Psoas muscle (tissue), 8 donors: ENCODE data around the gene PARVB. TPM values are rescaled to one million over a fixed set of nuclear protein-coding genes. Genes with fewer than 3 reads are reported as not detected.

Source experiments
- ATAC-seq, 4 donors: fragments of 200-7000 bp; cut with Tn5 transposase; one replicate each; pipeline ENCODE4 v1.9.1; 2020; ENCODE audit warnings: moderate library complexity in 3 of 4, mild to moderate bottlenecking in 2 of 4
- DNase-seq, 2 donors: peaks; one replicate each; pipeline ENCODE4 v3.0.0-alpha.2; 2020
- H3K27ac ChIP-seq: fragments of 200-600 bp; one replicate; pipeline ENCODE4 v1.8.0; 2022
- H3K27me3 ChIP-seq, 3 donors: fragments of 200-600 bp in 1 of 3; one replicate each; pipeline versions ENCODE4 v1.6.1 to v1.8.0; 2013 to 2022; ENCODE audit warnings: low read length in 2 of 3, mild to moderate bottlenecking in 2 of 3, moderate library complexity in 1 of 3; ENCODE audit not compliant: insufficient read depth in 3 of 3
- H3K36me3 ChIP-seq, 2 donors: fragments of 200-600 bp in 1 of 2; one replicate each; pipeline versions ENCODE4 v1.6.1 to v1.8.0; 2013 to 2022; ENCODE audit warnings: low read depth in 1 of 2, mild to moderate bottlenecking in 1 of 2, moderate library complexity in 1 of 2; ENCODE audit not compliant: insufficient read depth in 1 of 2
- H3K4me1 ChIP-seq: fragments of 200-600 bp; one replicate; pipeline ENCODE4 v1.8.0; 2022
- H3K4me3 ChIP-seq: fragments of 200-600 bp; one replicate; pipeline ENCODE4 v1.8.0; 2022; ENCODE audit warnings: mild to moderate bottlenecking
- H3K9me3 ChIP-seq: fragments of 200-600 bp; one replicate; pipeline ENCODE4 v1.8.0; 2022
- WGBS, 3 donors: extraction: QIAGEN DNeasy Blood & Tissue Kit; methylation state at CpG; one replicate each; pipeline versions ENCODE4 v1.1.6 to v1.1.7; 2013; 5-methylcytosine and 5-hydroxymethylcytosine counted together
- intact Hi-C, 2 donors: fragments of 100-400 bp; cut with DNase I; formaldehyde crosslinking; loops; one replicate each; pipeline versions ENCODE4 v1.11.0 to v1.14.2; 2022
- polyA plus RNA-seq, 3 donors: library from polyadenylated mRNA; stranded (reverse); fragments of 200-250 nt; gene quantifications; one replicate each; pipeline ENCODE4 v1.2.3, GENCODE V29; 2013
- total RNA-seq, 4 donors: library from RNA; stranded (reverse); fragmentation: NEBNext Ultra II Directional in 2 of 4; extraction: Animal tissue kit (Norgen Biotek cat#: 25700) in 2 of 4; gene quantifications; one replicate each; pipeline versions ENCODE4 v1.2.1 to v1.2.4, GENCODE V29; 2021 to 2023
- TF ChIP-seq, protein P1 (sequence below): fragments of 200-600 bp; IDR thresholded peaks from one replicate; pipeline ENCODE4 v1.8.0; 2022; ENCODE audit warnings: antibody characterized with exemption
- donor health status: healthy with polysubstance abuse.
- donor health status: DM: no; HTN: no; CAD: no; lungs with moderate emphysema.
- donor health status: Bipolar disorder and iron deficiency.
- donor health status: healthy.
- donor health status: DM: yes; HTN: yes; CAD: no.
- donor health status: DM: no; HTN: no; CAD: no.
- donor health status: DM: no; HTN: no; CAD: no.
- donor health status: DM: yes; HTN: yes; CAD: no.

Gene PARVB
- total and polyA plus RNA-seq, 7 donors = 84.5 to 172 (median 103) TPM

DNA sequence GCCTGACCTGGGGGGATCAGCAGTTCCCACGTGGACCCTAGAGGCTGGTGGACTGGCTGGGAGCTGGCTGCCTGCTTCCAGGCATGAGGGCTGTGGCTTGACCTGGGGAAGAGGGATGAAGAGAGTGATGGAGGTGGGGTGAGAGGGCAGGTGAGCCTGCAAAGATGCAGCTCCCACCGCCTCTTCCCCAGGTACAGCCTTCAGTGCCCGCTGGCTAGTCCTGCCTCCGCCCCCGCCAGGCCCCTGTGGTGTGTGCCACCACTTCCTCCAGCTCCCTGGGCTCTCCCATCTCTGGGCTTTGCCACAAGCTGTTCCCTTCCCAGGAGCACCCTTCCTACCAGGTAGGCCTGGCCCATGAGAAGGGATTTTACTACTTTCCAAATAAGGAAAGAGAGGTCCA is 175.8 kb downstream of the PARVB start:
- no peaks in the 10 kb centered on the region for H3K9me3 ChIP-seq
- intact Hi-C loops = loop anchor here in 1 of 2 donors (5.0 kb wide), 1 partner anchor 48 kb away; no protein-coding TSS in a partner anchor
- H3K4me1 ChIP-seq = no peaks in the 10 kb centered on the region
- DNase-seq (no peak), ATAC-seq (no peak)
- no peaks in the 10 kb centered on the region for H3K36me3 ChIP-seq
- no peak overlapping the region for H3K4me3 ChIP-seq
- WGBS, 3 donors = 75 to 96% (median 87%) methylated on average over 2 to 5 of the region's 5 CpGs
- H3K27me3 ChIP-seq = peaks cover 0 to 20% (median 3%) of the 10 kb centered on the region in 3 donors
- TF ChIP-seq, protein P1, sequence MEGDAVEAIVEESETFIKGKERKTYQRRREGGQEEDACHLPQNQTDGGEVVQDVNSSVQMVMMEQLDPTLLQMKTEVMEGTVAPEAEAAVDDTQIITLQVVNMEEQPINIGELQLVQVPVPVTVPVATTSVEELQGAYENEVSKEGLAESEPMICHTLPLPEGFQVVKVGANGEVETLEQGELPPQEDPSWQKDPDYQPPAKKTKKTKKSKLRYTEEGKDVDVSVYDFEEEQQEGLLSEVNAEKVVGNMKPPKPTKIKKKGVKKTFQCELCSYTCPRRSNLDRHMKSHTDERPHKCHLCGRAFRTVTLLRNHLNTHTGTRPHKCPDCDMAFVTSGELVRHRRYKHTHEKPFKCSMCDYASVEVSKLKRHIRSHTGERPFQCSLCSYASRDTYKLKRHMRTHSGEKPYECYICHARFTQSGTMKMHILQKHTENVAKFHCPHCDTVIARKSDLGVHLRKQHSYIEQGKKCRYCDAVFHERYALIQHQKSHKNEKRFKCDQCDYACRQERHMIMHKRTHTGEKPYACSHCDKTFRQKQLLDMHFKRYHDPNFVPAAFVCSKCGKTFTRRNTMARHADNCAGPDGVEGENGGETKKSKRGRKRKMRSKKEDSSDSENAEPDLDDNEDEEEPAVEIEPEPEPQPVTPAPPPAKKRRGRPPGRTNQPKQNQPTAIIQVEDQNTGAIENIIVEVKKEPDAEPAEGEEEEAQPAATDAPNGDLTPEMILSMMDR = no peak
- no peak overlapping the region for H3K27ac ChIP-seq

DNA sequence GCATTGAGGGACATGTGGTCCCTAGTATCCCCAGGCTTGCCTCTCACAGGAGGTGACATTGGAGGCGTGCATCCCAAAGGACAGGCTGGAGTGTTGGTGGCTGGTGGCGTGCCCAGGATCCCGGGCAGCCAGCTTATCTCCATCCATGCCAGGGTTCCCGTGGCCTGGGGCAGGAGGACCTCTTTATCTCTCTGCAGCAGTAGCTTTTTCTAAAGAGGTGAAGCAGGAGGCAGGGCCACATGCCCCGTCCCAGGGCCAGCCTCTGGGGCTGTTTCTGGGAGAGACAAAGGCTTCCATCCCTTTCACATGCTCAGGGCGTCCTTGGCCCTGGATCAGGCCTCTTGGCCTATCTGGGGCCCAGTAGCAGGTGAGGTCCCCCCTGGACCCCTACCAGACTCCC is 176.3 kb downstream of the PARVB start:
- WGBS, 3 donors = 78 to 83% (median 81%) methylated on average over 6 of the region's 6 CpGs

DNA sequence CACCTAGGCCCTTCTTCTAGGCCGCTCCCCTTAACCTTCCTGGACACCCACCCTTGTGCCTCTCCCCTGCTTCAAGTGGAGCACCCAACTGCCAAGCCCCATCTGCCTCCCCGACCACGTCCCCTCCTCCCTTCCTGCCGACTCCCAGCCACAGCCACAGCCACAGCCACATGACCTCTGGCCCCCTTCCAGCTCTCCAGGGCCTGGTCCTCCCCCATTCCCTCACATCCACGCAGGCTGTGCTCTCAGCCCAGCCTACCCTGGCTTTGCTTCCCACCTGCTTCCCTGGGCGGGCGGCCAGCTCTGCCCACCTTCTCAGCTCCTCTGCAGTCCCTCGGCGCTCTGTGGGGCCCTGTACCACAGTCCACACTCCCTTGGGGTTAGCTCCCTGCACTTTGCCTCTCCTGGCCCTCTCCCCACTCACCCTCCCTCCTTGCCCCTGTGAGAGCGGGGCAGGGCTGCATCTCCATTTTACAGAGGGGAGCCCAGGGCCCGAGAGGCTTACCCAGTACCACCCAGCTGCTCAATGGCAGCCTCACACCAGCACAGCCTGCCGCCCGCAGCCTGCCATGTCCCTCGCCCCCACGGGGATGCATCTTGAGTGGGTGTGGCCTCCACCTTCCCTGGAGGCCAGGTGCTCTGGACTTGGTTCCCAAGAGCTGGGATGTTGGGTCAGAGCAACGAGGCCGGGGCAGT is 176.9 kb downstream of the PARVB start:
- peaks cover 0 to 20% (median 3%) of the 10 kb centered on the region in 3 donors for H3K27me3 ChIP-seq
- WGBS, 3 donors = 62 to 80% (median 67%) methylated on average over 17 of the region's 17 CpGs
- no peaks in the 10 kb centered on the region for H3K4me1 ChIP-seq
- intact Hi-C loops = loop anchor here in 1 of 2 donors (5.0 kb wide), 1 partner anchor 49 kb away; no protein-coding TSS in a partner anchor
- H3K9me3 ChIP-seq = no peaks in the 10 kb centered on the region
- no peak for ATAC-seq
- no peak for DNase-seq
- H3K27ac ChIP-seq = no peak overlapping the region
- no peak overlapping the region for H3K4me3 ChIP-seq
- TF ChIP-seq, protein P1 = no peak
- H3K36me3 ChIP-seq = no peaks in the 10 kb centered on the region

More for the DNA sequence above, 176.3 kb downstream of the PARVB start:
- DNase-seq = no peak
- H3K4me1 ChIP-seq = no peaks in the 10 kb centered on the region
- peaks cover 0 to 20% (median 3%) of the 10 kb centered on the region in 3 donors for H3K27me3 ChIP-seq
- no peak overlapping the region for H3K4me3 ChIP-seq
- no peaks in the 10 kb centered on the region for H3K9me3 ChIP-seq
- no peaks in the 10 kb centered on the region for H3K36me3 ChIP-seq
- no peak overlapping the region for H3K27ac ChIP-seq
- intact Hi-C loops = loop anchor here in 1 of 2 donors (5.0 kb wide), 1 partner anchor 48 kb away; no protein-coding TSS in a partner anchor
- ATAC-seq = no peak
- TF ChIP-seq, protein P1 = no peak

DNA sequence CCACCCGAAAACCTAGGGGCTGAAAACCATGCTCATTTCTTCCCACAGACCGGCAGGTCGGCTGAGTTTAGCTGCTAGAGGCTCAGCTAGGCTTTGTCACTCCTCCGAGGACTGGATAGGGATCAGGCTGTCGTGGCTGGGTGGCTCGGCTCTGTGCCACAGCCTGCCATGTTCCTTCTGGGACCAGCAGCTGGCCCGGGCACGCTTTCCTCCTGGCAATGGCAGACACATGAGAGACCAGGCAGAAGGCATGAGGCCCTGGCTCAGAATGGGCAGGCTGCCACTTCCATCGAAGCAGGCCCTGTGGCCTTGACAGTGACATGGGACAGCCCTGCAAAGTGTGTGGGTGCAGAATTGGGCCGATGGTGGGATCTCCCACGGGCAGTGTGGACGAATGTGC is 177.6 kb downstream of the PARVB start:
- Histone ChIP-seq H3K36me3 (no peaks in the 10 kb centered on the region), H3K27me3 (peaks cover 0 to 20% (median 3%) of the 10 kb centered on the region in 3 donors), H3K4me3 (no peak overlapping the region), H3K27ac (no peak overlapping the region), H3K9me3 (no peaks in the 10 kb centered on the region), H3K4me1 (no peaks in the 10 kb centered on the region)
- TF ChIP-seq, protein P1 = no peak
- ATAC-seq = no peak
- intact Hi-C loops = loop anchor here in 1 of 2 donors (5.0 kb wide), 1 partner anchor 49 kb away; no protein-coding TSS in a partner anchor
- WGBS, 3 donors = 28 to 39% (median 37%) methylated on average over 12 of the region's 12 CpGs
- no peak for DNase-seq
